Dermis microvascular lymphatic vessel endothelial cell (primary cell): ENCODE results near the gene GPR55. TPM values are rescaled to one million over a fixed set of nuclear protein-coding genes. Genes with fewer than 3 reads are reported as not detected.

Experiments
- DNase-seq, 2 donors: peaks; one replicate each; pipeline versions ENCODE4 v3.0.0 to v3.0.0-alpha.2; 2010; ENCODE audit warnings: low read depth in 2 of 2
- total RNA-seq: library from RNA; depleted of rRNA; stranded (reverse); fragments of >200 nt; gene quantifications from 2 replicates; pipeline ENCODE4 v1.2.1, GENCODE V29; 2014

The GPR55 gene
- total RNA-seq, 1 donor from 2014 or later = not detected

DNA sequence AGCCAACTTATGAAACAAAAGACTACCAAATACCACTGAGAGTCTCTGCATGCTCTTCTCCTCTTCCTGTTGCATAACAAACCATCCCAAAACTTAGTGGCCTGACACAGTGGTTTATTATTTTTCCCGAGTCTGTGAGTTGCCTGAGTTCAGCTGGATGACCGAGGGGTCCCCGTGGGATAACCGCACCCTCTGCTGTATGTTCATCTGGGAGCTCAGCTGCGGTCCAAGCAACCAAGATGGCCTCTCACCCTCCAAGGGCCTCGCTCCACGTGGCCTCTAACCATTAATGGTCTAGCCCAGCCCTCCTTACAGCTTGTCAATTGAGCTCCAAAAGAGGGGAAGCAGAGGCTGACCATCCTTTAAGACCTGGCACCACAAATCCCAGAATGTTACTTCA is 43.2 kb downstream of the GPR55 start:
- no peak for DNase-seq

DNA sequence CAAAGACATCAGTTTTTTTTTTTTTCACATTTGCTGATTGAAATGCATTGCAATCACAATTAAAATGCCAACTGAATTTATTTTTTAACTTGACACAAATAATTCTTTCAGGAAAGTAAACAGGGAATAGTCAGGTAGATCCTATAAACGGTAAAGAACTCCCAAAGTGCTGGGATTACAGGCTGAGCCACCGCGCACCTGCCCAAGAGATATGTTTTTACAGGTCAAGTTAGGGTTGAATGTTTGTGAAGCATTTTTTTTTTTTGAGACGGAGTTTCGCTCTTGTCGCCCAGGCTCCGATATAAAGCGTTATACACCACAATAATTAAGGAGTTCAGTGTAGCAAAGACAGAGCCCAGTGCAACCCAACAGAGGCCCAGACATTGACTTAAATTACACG is 45.2 kb downstream of the GPR55 start:
- DNase-seq = no peak

DNA sequence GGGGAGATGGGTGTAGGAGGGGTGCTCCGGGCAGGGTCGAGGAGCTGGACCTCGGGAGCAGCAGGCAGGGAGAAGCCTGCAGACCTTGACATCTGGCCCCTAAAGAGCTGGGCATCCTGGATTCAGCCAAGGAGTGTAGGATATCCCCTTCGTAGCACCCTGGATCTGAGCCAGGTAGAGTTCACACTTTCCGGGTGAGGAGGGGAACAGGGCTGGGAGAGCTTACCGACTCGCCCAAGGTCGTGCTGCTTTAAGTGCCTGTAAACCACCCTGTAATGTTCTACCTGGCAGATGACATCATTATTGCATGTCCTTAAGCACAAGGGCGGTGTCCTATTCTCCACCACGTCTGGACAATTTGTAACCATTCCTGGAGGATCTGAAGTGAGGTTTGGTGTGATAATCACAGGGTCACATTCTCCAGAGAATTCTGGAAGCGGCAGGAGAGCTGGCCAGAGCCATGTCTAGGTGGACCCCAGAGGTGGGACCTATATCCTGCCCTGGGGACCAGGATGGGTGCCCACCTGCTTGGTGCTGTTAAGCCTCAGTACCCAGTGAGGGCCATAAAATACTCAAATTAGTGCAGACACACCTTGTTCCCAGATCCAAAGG is 45.7 kb downstream of the GPR55 start:
- no peak for DNase-seq

DNA sequence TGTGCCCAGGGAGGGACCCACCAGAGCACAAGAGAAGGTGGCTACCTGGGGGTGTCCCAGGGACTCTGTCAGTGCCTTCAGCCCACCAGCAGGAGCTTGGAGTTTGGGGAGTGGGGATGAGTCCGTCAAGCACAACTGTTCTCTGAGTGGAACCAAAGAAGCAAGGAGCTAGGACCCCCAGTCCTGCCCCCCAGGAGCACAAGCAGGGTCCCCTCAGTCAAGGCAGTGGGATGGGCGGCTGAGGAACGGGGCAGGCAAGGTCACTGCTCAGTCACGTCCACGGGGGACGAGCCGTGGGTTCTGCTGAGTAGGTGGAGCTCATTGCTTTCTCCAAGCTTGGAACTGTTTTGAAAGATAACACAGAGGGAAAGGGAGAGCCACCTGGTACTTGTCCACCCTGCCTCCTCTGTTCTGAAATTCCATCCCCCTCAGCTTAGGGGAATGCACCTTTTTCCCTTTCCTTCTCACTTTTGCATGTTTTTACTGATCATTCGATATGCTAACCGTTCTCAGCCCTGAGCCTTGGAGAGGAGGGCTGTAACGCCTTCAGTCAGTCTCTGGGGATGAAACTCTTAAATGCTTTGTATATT is 46.3 kb downstream of the GPR55 start:
- no peak for DNase-seq

DNA sequence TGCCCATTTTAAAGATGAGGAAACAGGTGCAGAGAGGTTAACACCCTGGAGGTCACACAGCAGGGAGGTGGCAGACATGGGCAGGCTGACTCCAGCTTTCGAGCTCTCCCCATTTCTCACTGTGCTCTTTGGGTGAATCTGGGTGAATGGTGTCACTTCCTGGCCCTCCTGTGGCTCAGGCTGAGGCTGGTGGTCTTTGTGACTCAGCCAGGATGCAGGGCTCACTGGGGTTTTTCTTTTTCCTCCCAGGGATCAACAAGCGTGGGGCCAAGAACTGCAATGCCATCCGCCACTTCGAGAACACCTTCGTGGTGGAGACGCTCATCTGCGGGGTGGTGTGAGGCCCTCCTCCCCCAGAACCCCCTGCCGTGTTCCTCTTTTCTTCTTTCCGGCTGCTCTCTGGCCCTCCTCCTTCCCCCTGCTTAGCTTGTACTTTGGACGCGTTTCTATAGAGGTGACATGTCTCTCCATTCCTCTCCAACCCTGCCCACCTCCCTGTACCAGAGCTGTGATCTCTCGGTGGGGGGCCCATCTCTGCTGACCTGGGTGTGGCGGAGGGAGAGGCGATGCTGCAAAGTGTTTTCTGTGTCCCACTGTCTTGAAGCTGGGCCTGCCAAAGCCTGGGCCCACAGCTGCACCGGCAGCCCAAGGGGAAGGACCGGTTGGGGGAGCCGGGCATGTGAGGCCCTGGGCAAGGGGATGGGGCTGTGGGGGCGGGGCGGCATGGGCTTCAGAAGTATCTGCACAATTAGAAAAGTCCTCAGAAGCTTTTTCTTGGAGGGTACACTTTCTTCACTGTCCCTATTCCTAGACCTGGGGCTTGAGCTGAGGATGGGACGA is 47.1 kb downstream of the GPR55 start:
- DNase-seq = no peak

DNA sequence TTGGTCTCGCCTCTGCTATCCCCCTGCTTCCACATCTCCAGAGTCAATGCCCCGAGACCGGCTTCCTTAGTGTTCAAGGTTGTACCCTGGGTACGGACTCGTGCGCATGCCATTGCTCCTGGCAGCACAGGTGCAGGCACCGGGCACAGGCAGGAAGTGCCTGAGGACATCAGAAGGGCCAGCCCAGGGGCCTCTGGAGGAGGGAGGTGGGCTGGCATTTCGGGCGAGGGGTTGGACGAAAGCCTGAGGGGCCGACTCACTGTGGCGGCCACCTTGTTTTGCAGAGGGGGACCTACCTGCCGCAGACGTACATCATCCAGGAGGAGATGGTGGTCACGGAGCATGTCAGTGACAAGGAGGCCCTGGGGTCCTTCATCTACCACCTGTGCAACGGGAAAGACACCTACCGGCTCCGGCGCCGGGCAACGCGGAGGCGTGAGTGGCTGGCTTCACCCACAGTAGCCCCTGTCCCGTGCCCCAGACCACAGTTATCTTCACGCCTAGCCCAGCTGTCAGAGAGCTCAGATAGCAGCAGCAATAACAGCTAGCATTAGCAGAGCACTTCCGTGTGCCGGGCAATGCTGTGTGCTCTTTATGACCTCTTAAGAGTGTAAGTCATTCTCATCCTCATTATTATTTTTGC is 47.8 kb downstream of the GPR55 start:
- no peak for DNase-seq

DNA sequence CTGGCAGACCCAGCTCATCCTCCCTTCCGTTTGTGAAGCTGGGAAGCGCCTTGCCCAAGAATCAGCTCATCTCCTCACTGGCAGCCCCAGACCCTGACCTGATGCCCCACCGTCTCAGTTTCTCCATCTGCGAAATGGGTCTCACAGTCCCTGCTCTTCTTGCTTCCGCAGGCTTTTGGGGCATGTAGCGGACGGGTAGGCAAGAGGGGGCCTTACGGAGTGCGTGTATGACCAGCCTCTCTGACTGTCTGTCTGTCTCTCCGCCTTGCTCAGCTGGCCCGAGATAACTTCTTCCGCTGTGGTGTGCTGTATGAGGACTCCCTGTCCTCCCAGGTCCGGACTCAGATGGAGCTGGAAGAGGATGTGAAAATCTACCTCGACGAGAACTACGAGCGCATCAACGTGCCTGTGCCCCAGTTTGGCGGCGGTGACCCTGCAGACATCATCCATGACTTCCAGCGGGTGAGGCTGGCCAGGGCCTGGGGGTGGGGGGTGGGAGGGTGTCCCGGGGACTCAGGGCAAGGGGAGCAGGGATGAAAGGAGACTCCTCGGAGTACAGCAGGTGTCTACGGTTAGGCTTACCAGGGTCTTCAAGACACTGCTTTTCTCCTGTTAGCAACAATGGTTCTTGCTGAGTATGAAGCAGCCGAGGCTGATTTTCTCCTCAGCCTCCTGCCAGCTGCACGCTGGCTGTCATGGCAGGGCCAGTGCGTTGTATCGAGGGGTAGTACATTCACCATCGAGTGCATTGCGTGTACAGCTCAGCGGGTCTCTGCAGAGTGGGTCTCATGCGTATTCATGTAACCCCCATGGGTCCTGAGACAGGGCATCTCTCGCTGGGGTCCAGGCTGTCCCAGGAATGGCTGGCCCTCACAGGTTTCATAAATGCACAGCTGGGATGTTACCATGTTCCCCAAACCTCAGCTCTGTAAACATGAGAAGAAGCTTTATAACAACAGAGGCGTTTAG is 49.4 kb downstream of the GPR55 start:
- DNase-seq = no peak

DNA sequence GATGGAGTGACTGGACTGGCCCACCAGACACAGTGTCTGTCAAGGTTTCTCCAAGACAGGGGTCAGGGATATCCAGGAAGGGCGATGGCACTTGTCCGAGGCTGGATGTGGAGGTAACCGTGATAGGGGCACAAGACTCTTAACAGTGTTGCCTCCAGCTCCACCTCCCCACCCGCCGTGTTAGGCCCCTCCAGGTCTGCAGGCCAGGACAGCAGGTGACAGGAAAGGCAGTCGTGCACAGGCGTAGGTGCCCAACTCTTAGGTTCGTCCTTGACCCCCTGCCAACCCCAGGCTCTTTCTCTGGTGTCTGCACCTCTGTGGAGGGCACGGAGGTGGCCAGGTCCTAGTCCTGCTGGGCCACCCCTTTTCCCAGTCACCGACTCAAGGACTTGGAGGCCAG is 50.2 kb downstream of the GPR55 start:
- no peak for DNase-seq

DNA sequence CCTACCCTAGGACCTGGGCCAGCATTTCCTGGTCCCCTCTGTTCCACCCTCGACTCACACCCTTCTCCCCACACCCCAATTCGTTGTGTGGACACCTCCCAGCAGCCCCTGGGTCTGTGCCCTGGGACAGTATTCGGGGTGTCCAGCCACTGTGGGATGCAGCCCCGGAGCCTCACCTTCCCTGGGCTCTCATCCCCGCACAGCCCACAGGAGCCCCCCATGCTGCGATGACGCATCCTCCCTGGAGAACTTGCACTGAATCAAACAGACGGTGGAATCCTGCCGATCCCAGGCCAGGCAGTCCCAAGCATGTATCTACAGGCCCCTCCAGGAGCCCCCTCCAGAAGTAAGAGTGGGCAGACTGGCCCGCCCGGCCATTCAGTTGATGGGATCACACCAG is 50.6 kb downstream of the GPR55 start:
- DNase-seq = no peak

DNA sequence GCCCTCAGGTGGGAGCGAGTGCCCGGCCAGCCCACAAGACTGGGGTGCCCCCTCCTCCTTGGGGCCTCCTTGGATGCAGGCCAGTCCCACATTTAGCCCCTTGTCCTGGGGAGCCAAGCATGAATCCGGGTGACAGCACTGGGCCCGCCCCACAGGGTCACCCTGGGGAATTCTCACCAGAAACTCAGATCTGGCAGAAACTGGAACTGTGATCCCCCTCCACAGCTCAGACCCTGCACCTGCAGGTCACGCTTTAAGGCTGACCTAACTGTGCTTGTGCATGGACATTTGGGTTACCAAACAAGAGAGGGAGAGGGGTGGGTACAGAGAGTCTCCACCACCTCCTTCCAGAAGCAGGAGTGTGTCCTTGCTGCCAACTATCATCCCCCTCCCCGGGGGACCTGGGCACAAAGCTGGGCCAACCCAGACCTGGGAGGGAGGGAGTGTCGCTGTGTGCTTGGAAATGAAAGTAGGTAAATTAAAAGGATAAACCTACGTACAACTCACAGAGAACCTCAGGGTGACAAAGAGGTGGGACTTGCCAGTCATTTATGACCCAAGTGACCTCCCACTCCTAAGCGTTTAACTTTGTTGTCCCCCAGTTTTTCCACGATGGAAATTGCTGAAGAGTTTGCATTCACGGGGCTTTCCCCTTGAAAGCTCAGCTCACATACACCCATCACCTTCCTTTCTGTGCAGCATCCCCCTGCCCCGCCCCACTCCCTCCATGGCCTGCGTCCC is 51.2 kb downstream of the GPR55 start:
- no peak for DNase-seq

DNA sequence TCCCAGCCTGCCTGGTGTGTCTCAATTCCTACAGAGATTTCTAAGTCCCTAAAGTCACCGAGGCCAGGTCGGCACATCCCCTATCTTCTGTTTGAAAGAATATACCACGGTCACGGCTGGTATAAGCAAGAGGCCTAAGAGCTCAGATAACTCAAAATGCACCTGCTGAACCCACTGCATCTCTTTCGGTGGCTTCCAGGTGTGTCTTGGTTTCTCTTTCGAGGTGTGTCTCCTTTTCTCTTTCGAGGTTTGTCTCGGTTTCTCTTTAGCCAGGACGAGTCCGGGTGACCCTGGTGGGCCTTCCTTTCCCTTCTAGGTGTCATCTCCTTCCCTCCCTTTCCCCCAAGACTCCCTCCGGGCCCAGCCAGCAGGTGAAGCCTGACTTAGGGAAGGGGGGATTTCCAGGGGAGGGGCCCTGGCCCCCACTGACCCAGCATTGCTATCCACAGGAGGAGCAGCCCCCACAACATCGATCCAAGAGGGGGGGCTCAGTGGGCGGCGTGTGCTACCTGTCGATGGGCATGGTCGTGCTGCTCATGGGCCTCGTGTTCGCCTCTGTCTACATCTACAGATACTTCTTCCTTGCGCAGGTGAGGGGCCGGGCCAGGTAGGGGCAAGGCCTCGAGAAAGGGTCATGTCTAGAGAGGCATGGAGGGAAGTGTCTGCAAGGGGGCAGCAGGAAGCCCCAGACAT is 51.9 kb downstream of the GPR55 start:
- DNase-seq = no peak

DNA sequence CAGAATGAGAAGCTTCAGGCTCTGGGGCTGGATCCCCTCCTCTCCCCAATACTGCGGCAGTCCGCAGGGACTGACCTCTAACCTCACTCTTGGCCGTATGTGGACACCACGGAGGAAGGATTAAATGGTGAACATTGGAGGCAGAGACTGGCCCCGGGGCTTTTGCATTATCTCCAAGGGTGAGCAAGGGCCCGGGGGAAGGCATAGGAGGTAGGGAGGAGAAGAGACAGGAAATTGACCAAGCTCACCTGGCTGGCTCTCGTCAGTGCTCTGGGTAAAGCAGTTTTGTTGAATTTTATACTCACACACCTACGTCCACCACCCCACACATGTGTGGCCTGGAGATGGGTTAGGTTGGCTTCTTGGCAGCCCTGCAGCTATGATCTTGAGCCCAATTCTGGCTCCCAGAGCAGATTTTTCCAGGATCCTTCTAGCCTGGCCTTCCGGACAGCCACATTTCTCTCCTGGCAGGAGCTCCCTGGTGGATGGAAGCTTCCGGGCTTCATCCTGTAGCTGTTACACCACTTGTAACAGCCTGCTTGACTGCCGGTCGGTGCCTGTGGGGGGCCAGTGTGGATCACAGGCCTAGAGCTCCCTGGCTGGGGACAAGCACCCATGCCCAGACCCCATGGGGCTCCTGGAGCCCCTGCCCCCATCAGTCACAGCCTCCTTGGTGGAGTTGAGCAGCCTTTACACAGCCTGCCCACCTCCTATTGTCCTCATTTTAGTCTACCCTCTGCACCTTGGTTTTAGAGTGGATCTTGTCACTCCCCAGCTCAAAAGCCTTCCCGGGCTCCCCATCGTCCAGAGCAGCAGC is 52.7 kb downstream of the GPR55 start:
- DNase-seq = no peak

DNA sequence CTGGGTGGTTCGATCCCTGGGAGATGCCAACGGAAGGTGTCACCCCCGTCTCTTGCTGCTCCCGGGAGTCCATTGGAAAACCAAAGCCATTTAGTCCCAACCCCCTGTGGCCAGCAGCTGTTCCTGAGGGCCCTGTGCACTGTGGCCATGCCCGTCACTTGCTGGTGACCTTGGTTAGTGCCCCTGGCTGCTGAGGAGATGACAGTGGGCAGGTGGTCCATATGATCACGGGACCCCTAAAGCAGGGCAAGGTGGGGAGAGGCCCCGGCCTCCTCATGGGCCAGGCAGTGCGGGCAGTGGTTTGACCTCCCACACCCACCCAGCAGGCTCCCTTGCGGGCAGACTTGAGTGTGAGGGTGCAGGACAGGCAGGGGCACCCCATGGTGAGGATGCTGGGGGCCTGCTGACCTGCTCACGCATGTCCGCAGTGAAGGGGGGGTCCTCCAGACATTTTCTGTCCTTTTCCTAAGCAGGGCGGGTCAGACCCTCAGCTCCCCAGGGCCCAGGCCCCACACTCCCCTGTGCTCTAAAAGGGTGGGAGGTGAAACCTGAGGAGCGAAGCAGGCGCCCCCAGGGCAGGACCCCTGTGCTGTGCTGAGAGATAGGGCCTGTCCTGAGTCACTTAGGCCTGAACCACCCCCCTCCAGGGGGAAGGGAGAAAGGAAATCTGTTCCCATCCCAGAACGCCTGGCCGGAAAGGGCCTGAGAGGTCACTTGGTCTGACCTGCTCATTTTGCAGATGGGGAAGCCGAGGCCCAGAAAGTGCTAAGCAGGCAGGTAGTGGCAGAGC is 53.5 kb downstream of the GPR55 start:
- no peak for DNase-seq

DNA sequence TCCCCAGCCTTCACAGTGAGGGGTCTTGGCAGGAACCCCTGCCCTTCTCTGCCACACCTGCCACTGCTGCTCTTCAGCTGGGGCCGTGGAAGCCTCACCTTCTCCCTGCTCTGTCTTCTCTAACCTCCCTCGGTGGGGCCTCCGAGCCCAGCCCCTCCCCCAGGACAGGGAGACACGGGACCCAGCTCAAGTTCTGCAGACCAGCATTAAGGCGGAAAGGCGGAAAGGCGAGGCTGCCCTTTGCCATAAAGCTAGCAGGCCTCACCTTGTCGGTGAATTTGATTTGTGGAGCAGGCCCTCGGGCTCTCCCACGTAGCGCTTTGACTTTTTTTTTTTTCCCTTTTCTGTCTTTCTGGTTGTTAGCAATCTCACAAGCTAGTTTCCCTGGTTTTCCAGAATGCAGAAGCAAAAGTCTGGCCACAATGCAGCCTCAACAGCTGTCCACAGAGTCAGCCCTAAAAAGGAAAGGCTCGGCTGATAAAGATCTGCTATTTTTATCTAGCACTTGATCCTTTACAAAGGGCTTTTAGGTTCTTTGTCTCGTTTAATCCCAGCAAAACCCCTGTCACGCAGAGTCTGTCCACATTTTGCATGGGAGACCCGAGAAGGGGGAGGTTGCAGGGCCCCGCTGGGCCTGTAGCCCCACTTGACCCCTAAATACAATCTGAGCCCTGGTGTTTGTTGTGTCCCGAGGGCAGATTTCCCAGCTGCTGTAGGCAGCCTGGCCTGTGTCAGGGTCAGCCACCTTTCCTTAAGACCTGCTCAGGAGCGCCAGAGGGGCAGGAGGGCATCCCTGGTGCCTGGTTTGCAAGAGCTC is 54.3 kb downstream of the GPR55 start:
- no peak for DNase-seq

DNA sequence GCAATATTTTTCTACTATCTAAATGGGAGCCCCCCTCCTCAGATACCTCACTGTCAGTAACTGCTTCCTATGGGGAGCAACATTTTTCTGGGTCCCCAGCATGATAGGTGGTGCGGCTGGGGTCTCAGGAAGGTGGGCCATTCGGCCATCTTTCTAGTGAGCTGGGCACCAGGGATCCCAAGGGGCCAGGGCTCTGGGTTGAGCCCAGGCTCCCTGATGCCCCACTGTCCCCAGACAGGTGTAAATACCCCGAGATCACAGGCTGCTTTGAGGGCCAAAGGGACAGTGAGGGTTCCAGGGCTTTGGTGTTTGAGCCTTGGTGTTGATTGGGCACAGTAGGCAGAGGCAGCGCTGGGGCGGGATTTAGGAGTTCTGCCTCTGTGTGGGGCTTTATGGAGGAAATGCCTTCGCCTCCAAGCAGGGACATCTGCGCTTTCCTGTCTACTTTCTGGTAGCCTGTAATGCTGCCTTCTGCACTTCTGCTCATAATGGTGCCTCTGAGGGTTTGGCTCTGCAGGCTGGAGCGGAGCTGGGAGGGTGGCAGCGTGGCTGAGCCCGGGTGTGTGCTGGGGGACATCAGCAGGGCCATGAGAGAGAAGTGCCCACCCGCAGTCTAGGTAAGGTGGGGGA is 55.0 kb downstream of the GPR55 start:
- DNase-seq = no peak

DNA sequence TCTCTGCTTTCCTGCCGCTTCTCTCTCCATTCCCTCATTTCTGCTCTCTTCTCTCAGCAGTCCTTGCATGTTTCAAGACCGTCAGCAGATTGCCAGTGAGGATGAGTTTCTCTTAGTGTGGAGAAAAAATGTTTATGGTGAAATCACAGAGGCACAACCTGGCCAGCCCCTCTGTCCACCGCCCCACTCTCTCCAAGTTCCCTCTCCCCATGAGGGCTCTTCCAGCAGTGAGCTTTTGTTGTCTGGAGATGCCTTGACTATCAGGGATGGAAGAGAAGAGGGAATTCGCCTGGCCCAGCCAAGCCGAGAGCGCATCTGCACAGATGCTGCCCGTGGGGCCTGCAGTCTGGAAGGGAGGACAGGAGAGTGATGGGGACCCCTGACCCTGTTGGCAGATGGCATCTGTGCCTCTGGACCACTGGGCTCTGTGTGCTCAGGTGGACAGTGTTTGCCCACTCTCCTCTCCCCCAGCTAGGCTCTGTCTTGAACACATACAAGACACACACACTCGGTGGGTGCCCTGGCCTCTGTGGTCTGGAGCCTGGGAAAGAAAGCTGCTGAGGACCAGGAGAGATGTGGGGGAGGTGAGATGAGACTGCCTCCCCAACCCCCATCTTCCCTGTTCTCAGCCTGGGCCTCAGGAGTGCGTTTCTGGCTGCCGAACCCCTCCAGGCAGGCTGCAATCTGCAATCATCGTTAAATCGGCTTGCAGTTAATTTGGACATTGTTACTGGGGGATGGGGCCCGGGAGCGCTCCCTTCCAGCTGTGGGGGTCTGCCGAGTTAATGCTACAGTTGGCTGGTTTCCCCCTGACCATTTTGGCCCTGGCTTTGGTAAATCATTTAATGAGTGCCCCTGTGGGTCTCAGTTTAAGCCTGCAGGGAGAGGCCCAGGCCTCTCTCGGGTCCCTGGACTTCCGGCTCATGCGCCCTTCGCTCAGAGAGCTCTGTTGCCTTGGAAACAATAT is 55.8 kb downstream of the GPR55 start:
- DNase-seq = no peak
